SK-N-SH treated with all-trans-retinoic acid at 6 μM for 48 hours (cell line): ENCODE measurements around the gene CELF3.

Experiments
- ARNTL ChIP-seq: fragments of 450-650 bp; formaldehyde crosslinking; IDR thresholded peaks from 2 replicates; pipeline ENCODE4 v1.5.0; 2020; ENCODE audit warnings: low read depth, mild to moderate bottlenecking, moderate library complexity, borderline replicate concordance
- PPARA ChIP-seq: fragments of 250-450 bp; sonication (Bioruptor Pico); IDR thresholded peaks from 2 replicates; pipeline ENCODE4 v1.5.0; 2020; ENCODE audit warnings: mild to moderate bottlenecking, borderline replicate concordance
- ZC3H10 ChIP-seq: fragments of 250-450 bp; sonication (Bioruptor Pico); IDR thresholded peaks from 2 replicates; pipeline ENCODE4 v1.5.1; 2021; ENCODE audit warnings: mild to moderate bottlenecking, moderate library complexity
- ZFP3 ChIP-seq: fragments of 250-450 bp; sonication (Bioruptor Pico); IDR thresholded peaks from 2 replicates; pipeline ENCODE4 v1.5.0; 2020; ENCODE audit warnings: mild to moderate bottlenecking, moderate library complexity

GRCh38 chr1:151720125-151720524 is 3.5 kb upstream of the CELF3 start:
- TF ChIP-seq ARNTL: no peak
- TF ChIP-seq ZFP3 (CRISPR knock-in tag): no peak
- no peak for TF ChIP-seq ZC3H10 (CRISPR knock-in tag)
- TF ChIP-seq PPARA (CRISPR knock-in tag): no peak
